ENCODE measurements around the gene CRYBG2.

Gene CRYBG2

DNA sequence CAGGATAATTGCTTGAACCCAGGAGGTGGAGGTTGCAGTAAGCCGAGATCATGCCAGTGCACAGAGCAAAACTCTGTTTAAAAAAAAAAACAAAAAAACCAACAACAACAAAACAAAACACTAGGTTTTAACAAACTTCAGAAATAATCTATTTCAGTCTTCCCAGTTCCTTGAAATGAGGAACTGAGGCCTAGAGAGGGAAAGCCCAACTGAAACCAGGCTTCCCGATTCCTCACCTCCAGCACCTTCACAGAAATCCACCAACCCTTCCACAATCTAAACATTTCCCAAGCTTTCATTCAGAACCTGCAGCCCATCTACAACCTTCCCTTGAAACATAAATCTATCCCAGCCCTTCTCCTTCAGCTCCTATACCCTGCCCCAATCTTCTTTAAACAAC, 36.8 kb downstream of the CRYBG2 start:
- DNase-seq, result no peak

DNA sequence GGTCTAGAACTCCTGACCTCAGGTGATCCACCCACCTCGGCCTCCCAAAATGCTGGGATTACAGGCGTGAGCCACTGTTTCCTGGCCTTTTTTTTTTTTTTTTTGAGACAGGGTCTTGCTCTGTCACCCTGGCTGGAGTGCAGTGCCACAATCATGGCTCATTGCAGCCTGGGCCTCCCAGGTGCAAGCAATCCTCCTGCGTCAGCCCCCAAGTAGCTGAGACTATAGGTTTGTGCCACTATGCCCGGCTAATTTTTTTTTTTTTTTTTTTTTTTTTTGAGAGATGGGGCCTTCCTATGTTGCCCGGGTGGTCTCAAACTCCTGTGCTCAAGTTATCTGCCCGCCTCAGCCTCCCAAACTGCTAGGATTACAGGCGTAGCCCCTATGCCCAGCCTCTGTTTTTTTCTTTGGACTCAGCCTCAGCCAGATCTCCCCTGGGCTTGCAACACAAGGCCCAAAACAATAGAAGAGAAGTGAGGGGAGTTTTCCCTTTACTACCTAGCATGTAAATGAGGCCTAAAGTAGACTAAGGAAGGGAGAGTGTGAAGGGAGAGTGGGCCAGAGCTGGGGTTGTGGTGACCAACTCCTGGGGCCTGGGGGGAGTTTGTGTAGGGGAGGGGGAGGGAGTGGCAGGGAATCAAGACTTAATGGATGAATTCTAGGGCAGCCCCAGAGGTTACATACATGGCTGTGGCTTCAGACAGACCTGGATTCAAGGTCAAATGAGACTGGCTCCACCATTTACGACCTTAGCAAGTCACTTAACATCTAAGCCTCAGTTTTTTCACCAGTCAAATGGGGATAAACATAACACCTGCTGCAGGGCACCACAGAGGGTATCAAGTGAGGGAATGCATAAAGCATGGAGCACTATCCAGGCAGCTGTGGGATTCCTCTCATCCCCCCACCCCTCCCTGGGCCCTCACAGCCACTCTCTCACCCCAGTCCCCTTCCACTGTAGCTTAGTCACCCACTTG, 37.8 kb downstream of the CRYBG2 start:
- no peak for DNase-seq

GRCh38 chr1:26314501-26314900, 39.4 kb downstream of the CRYBG2 start:
- no peak for DNase-seq

GRCh38 chr1:26307966-26308899, 45.7 kb downstream of the CRYBG2 start:
- peak; percentile 63 for DNase-seq

DNA sequence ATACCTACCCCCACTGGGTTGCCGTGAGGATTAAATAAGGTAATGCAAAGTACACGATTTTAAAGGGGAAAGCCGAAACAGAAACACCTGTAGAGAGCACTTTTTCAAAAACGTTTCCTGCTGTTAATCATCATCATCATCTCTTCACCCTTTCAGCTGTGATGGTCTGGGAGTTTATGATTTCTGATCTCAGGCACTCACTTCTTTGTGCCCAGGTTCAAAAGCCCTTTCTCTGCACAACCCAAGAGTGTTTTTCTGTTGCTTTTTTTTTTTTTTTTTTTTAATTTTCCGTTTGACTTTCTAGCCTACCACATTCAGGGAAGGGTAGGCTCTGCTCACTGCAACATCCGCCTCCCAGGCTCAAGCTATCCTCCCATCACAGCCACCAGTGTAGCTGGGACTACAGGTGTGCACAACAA, 46.6 kb downstream of the CRYBG2 start:
- no peak for DNase-seq

- DNase-seq, result peak; percentile 98
Observed at GRCh38 chr1:26306290-26307229, 47.4 kb downstream of the CRYBG2 start, which contains the start of gene UBXN11. UBXN11 (minus strand) TSS chr1:26306636; CDS start chr1:26302883, 3,753 bp downstream.

DNA sequence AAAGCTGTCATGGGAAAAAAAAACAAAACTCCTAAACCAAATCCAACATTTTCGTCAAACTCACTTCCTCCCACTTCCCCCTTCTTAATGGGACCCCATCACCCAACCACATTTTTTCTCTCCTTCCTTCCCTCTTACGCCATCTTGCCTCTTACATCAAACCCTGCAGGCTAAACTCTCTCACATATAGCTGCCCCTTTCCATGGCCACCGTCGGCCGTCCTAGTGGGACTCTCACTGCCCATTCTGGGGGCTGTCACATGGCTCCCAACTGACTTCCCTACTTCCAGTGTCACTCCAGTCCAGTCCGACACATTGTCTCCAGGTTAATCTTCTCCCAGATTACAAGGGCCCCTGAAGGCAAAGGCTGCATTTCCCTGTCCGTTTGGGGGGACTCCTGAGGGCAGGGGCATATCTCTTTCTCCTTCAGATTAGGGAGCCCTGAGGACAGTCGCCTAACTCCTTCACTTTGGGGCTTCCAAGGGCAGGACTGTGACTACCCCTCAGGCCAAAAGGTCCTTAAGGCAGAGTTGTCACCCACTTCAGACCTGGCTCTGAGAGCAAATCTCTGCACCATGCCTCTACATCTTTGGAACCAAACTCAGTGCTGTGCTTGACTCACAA, 48.2 kb downstream of the CRYBG2 start:
- DNase-seq, result peak; percentile 59

- DNase-seq, result no peak
Observed at GRCh38 chr1:26302733-26303405, 51.1 kb downstream of the CRYBG2 start.

GRCh38 chr1:26300578-26301275, 53.2 kb downstream of the CRYBG2 start:
- DNase-seq, result no peak

DNA sequence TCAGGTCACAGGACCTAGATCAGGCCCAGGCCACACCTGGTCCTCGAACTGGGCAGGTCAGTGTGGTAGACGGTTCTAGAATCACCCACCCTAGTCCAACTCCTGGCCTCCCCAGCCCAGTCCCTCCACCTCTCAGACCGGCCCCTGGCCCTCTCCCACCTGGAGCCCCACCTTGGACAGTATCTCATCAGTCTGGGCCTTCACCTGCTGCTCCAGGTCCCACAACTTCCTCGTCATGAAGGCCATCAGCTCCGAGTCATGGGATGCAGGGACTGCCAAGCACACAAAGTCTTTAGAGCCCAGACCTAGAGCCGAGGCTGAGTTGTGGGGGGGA, 56.2 kb downstream of the CRYBG2 start:
- DNase-seq, result no peak

DNA sequence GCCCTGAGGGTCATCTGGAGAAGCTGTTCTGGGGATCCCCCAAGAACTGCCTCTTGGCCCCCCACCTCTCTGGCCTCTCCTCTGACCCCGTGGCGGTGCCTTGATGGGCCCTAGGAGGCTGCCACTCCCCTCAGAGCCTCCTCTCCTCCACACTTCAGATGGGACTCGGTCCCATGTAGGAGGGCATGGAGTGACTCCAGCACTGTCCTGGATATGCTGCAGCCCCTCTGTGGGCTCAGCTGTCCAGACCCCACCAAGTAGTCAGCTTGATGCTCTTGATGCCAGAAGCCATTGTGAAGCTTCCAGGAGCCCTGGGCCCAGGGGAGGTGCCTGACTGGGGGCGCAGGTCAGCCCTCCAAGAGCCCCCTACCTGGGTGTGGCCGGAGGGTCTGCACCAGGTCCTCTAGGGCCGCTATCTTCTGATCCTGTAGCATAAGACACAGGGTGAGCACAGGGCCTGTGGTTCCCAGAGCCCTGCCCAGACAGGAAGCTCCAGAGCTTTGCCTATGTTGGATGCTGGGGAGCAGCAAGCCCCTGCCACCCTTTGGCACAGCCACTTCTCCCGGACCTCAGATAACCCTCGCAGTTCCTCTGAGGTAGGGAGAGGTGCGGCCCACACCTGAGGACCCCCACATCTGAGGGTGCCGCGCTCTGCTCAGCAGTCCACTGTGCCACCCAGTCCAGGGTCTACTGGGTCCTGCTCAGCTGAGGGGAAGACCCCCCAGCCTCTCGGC, 56.7 kb downstream of the CRYBG2 start:
- DNase-seq, result no peak

DNA sequence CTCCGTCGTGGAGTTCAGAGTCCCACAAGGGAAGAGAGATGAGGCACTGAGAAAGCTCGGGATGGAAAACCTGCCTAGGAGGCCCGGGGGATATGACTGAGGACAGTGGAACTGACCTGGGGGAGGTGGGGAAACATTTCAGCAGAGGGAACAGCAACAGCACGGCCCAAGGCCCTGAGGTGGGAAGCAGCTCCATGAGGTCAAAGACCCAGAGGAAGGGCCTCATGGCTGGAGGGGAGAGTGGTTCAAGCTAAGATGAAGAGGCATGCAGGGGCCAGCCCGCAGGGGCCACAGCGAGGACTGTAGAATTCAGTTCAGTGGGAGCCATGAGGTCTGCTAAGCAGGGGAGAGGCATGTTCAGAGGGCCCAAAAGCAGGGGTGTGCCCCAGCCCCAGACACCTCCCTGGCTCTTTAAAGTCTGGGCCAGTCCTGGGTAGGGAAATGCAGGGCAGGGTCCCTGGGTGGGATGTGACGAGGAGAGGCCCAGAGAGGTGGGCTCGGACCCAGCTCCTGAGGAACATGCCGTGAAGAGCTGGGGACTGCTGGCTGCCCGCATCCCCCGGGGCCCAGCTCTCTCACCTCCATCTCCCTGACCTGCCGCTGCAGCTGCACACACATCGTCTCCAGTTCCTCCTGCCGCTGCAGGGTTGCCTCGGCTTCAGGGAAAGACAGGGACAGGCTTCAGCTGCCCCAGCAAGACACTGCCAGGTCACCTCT, 57.4 kb downstream of the CRYBG2 start:
- DNase-seq, result no peak

- no peak for DNase-seq
Observed at GRCh38 chr1:26295194-26296138, 58.5 kb downstream of the CRYBG2 start.

- no peak for DNase-seq
Observed at GRCh38 chr1:26293911-26294463, 59.9 kb downstream of the CRYBG2 start.

DNA sequence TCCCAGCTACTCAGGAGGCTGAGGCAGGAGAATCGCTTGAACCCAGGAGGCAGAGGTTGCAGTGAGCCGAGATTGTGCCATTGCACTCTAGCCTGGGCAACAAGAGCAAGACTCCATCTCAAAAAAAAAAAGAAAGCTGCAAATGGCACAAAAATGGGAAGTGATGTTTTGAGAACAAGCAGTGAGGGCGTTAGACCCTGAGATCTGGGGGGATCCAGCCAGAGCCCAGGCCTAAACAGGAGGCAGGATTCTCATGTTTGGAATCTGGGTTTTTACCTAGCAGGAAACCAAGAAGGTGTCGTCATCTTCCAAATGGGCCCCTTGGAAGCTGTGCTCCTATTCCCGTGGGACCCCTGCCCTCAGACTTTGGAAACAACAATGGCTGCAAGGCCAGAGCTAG, 61.2 kb downstream of the CRYBG2 start:
- peak; percentile 30 for DNase-seq

DNA sequence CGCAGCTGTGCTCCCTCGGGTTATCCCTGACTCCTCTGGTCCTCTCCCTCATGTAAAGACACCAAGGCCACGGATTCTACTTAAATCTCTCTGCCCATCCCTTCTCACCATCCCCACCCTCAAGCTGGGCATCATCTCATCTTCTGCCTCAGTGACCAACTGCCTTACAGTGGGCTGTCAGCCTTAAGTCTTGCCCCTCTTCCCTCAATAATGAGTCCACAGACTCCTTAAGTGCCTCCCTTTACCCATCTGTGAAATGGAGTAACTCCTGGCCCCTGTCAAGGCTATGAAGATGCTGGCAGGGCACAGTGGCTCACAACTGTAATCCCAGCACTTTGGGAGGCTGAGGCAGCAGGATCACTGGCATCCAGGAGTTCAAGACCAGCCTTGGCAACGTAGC, 62.0 kb downstream of the CRYBG2 start:
- no peak for DNase-seq

DNA sequence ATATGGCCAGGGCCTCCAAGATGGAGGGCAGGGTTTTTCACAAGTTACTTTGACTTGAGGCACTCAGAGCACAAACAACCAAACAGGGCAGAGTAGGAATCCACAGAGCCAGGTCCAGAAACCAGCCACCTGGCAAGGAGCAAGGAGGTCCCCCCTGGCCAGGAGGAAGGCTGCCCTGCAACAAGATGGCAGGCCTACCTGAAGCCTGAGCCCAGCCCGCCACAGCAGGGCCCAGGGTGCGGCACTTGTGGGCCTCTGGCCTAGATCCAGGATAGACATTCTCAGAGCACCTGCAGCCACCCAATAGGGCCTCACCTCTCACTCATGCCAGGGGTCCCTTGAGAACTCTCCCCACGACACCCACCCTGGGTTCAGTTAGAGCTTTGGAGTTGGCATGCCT, 62.5 kb downstream of the CRYBG2 start:
- no peak for DNase-seq

DNA sequence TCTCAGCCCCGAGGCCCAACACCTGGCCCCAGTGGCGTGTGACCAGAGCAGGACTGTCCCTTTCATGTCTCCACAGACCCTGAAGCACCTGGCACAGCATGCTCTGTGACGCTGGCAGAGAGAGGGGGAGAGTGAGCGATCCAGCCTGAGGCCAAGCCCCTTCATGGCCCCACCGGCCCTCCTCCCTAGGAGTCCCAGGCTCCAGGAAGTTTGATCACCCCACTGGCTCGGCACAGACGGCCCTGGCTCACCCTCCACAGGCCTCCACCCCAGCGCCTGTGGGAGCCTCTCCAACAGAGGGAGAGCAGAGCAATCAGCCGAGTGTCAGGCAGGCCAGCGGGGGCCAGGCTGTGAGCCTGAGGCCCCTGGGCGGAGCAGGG, 63.1 kb downstream of the CRYBG2 start:
- DNase-seq, result no peak
